Ecto neural progenitor cell (in vitro differentiated cells): ENCODE measurements around the gene ZNF689.
"Not testable (repeated sequence)": the region's sequence is repeated elsewhere in the genome, so short reads cannot be mapped to it uniquely, and the experiment has no call there.

Source experiments
- DNase-seq: peaks from one replicate; pipeline ENCODE4 v3.0.0-alpha.2; 2018; ENCODE audit warnings: low spot score

ZNF689 gene

GRCh38 chr16:30636599-30636998, 26.4 kb upstream of the ZNF689 start:
- no peak for DNase-seq

GRCh38 chr16:30633526-30633925, 23.3 kb upstream of the ZNF689 start:
- DNase-seq, result no peak

- DNase-seq, result not testable (repeated sequence)
Measured at GRCh38 chr16:30632454-30632853, 22.3 kb upstream of the ZNF689 start.

- DNase-seq, result peak; percentile 78
Measured at GRCh38 chr16:30628628-30629540, 18.7 kb upstream of the ZNF689 start.

- no peak for DNase-seq
Measured at GRCh38 chr16:30626236-30626635, 16.0 kb upstream of the ZNF689 start.

- no peak for DNase-seq
Measured at GRCh38 chr16:30623536-30624283, 13.5 kb upstream of the ZNF689 start.

GRCh38 chr16:30622455-30623032, 12.4 kb upstream of the ZNF689 start:
- DNase-seq, result no peak

- DNase-seq, result no peak
Measured at GRCh38 chr16:30621765-30622164, 11.6 kb upstream of the ZNF689 start.

GRCh38 chr16:30620169-30620568, 10.0 kb upstream of the ZNF689 start:
- DNase-seq, result no peak

- no peak for DNase-seq
Measured at GRCh38 chr16:30619638-30620037, 9.4 kb upstream of the ZNF689 start.

- DNase-seq, result no peak
Measured at GRCh38 chr16:30619202-30619601, 9.0 kb upstream of the ZNF689 start.

- peak; percentile 80 for DNase-seq
Measured at GRCh38 chr16:30615358-30616091, 5.3 kb upstream of the ZNF689 start.

GRCh38 chr16:30609002-30609925, 925 bp downstream of the ZNF689 start:
- no peak for DNase-seq

GRCh38 chr16:30606004-30606403, 4.2 kb downstream of the ZNF689 start:
- no peak for DNase-seq

- no peak for DNase-seq
Measured at GRCh38 chr16:30605158-30605557, 5.0 kb downstream of the ZNF689 start.

- no peak for DNase-seq
Measured at GRCh38 chr16:30604316-30604947, 5.8 kb downstream of the ZNF689 start.

GRCh38 chr16:30603945-30604315, 6.3 kb downstream of the ZNF689 start:
- no peak for DNase-seq

GRCh38 chr16:30602616-30603277, 7.4 kb downstream of the ZNF689 start:
- DNase-seq, result no peak

GRCh38 chr16:30601966-30602365, 8.2 kb downstream of the ZNF689 start:
- no peak for DNase-seq

GRCh38 chr16:30600929-30601328, 9.3 kb downstream of the ZNF689 start:
- DNase-seq, result no peak
